Epidermal melanocyte (primary cell): ENCODE results near the gene SHISA6.

Experiments used
- DNase-seq: peaks from one replicate; pipeline ENCODE4 v3.0.0; 2011; ENCODE audit warnings: low spot score; ENCODE audit not compliant: insufficient read length

Gene SHISA6

GRCh38 chr17:11578998-11579397 is 338.0 kb downstream of the SHISA6 start:
- DNase-seq, result no peak

- no peak for DNase-seq
Observed at GRCh38 chr17:11580677-11581076, 339.7 kb downstream of the SHISA6 start.

GRCh38 chr17:11582217-11582616 is 341.2 kb downstream of the SHISA6 start:
- no peak for DNase-seq

- no peak for DNase-seq
Observed at GRCh38 chr17:11583306-11583992, 342.4 kb downstream of the SHISA6 start.

GRCh38 chr17:11589716-11590115 is 348.7 kb downstream of the SHISA6 start:
- no peak for DNase-seq

GRCh38 chr17:11598274-11599221 is 357.5 kb downstream of the SHISA6 start, which contains the start of gene DNAH9:
Gene DNAH9 (plus strand): TSS chr17:11598470. CDS start chr17:11598499, 29 bp downstream.
- no peak for DNase-seq

GRCh38 chr17:11601661-11602060 is 360.6 kb downstream of the SHISA6 start:
- no peak for DNase-seq

- no peak for DNase-seq
Observed at GRCh38 chr17:11608396-11608795, 367.4 kb downstream of the SHISA6 start.

- DNase-seq, result no peak
Observed at GRCh38 chr17:11610999-11611566, 370.1 kb downstream of the SHISA6 start.

GRCh38 chr17:11612956-11613355 is 371.9 kb downstream of the SHISA6 start:
- DNase-seq, result no peak
